ENCODE results near the gene PIK3R5.

- TF ChIP-seq CTCF (IDR thresholded peaks at IDR 0.05; ENCODE audit: extremely low read depth in 1 of 2, insufficient read depth in 1 of 2, low read depth in 1 of 2, low read length in 2 of 2): no peak
- TF ChIP-seq GATA2 (IDR thresholded peaks at IDR 0.05; ENCODE audit: insufficient read depth, insufficient read length, low read depth, low read length): no peak
- TF ChIP-seq EZH2 (IDR thresholded peaks at IDR 0.05; ENCODE audit: borderline replicate concordance, low read depth, low read length, severe bottlenecking): no peak
These were observed 41.7 kb upstream of the PIK3R5 start for GRCh38 chr17:9007052-9007714.

Data from endothelial cell of umbilical vein (primary cell).